B cell (primary cell): ENCODE data around the gene CCDC107. TPM values are rescaled to one million over a fixed set of nuclear protein-coding genes. Genes with fewer than 3 reads are reported as not detected.

ENCODE experiments used
- ATAC-seq: fragments of 200-7000 bp; cut with Tn5 transposase; one replicate; pipeline ENCODE4 v1.10.0; 2021; ENCODE audit warnings: low read depth, mild to moderate bottlenecking, moderate number of reproducible peaks, moderate library complexity
- CTCF ChIA-PET: fragments of 350-600 bp; sonication (Branson Sonifier 250); formaldehyde crosslinking; loops from one replicate; lab custom pipeline; 2021; ENCODE audit warnings: antibody characterized with exemption, inconsistent platforms; lab: Charles Lee
- POLR2A ChIA-PET: fragments of 350-600 bp; sonication (Branson Sonifier 250); formaldehyde crosslinking; loops from one replicate; lab custom pipeline; 2021; ENCODE audit warnings: antibody characterized with exemption; lab: Charles Lee
- DNase-seq: peaks from one replicate; pipeline ENCODE4 v3.0.0; 2013
- H2AFZ ChIP-seq: 2 replicates; pipeline ENCODE4 v1.6.1; 2012; ENCODE audit warnings: mild to moderate bottlenecking, low read depth, low read length; ENCODE audit not compliant: insufficient read depth, poor library complexity, severe bottlenecking
- H3K27ac ChIP-seq, 2 donors: 1 replicate in 1 of 2; 2 replicates in 1 of 2; pipeline ENCODE4 v1.5.1; 2012 to 2013; ENCODE audit warnings: low read length in 2 of 2, mild to moderate bottlenecking in 2 of 2, moderate library complexity in 1 of 2
- H3K27me3 ChIP-seq, 4 experiments: fragments of 200-600 bp in 1 of 4; sonication (generic) in 1 of 4; replicated peaks in 1 of 4; 1 replicate in 2 of 4; 2 replicates in 2 of 4; pipeline versions ENCODE4 v1.6.1 to v1.7.0; 2013 to 2016; ENCODE audit warnings: low read length in 3 of 4, mild to moderate bottlenecking in 2 of 4, mixed read lengths in 1 of 4, moderate library complexity in 1 of 4; ENCODE audit not compliant: insufficient read depth in 4 of 4, control insufficient read depth in 3 of 4; ENCODE audit errors: control extremely low read depth in 1 of 4
- H3K36me3 ChIP-seq, 2 experiments: replicated peaks in 1 of 2; 1 replicate in 1 of 2; 2 replicates in 1 of 2; pipeline versions ENCODE4 v1.6.1 to v1.7.1; 2013; ENCODE audit warnings: low read length in 1 of 2; ENCODE audit not compliant: insufficient read depth in 2 of 2, control insufficient read depth in 1 of 2; ENCODE audit errors: control extremely low read depth in 1 of 2, extremely low read depth in 1 of 2
- H3K4me1 ChIP-seq, 2 donors: fragments of 200-600 bp in 1 of 2; sonication (generic) in 1 of 2; 1 replicate in 1 of 2; 2 replicates in 1 of 2; pipeline versions ENCODE4 v1.5.1 to v1.6.1; 2013 to 2017; ENCODE audit warnings: low read length in 2 of 2; ENCODE audit not compliant: control insufficient read depth in 2 of 2, insufficient read depth in 2 of 2
- H3K4me2 ChIP-seq: replicated peaks from 2 replicates; pipeline ENCODE3; 2012; ENCODE audit warnings: mild to moderate bottlenecking, low read depth, low read length; ENCODE audit not compliant: poor library complexity, severe bottlenecking
- H3K4me3 ChIP-seq, 5 experiments: fragments of 200-600 bp in 1 of 5; sonication (generic) in 1 of 5; 1 replicate in 3 of 5; 2 replicates in 2 of 5; pipeline versions ENCODE4 v1.5.1 to v1.7.0; 2011 to 2016; ENCODE audit warnings: low read length in 4 of 5, mild to moderate bottlenecking in 4 of 5, low read depth in 2 of 5, control low read depth in 1 of 5, moderate library complexity in 1 of 5; ENCODE audit not compliant: insufficient read depth in 1 of 5; ENCODE audit errors: control extremely low read depth in 1 of 5, extremely low read depth in 1 of 5
- H3K79me2 ChIP-seq: fragments of 200-600 bp; sonication (generic); one replicate; pipeline ENCODE4 v1.6.0; 2016; ENCODE audit warnings: low read length; ENCODE audit not compliant: control insufficient read depth, insufficient read depth
- H3K9ac ChIP-seq: fragments of 200-600 bp; sonication (generic); 2 replicates; pipeline ENCODE4 v1.6.1; 2017; ENCODE audit warnings: mild to moderate bottlenecking, low read length, moderate library complexity
- H3K9me3 ChIP-seq, 3 donors: one replicate each; pipeline versions ENCODE4 v1.6.1 to v1.7.1; 2013; ENCODE audit warnings: low read length in 2 of 3; ENCODE audit not compliant: control insufficient read depth in 2 of 3, insufficient read depth in 1 of 3; ENCODE audit errors: control extremely low read depth in 1 of 3
- H4K20me1 ChIP-seq: 2 replicates; pipeline ENCODE4 v1.6.0; 2012; ENCODE audit warnings: mild to moderate bottlenecking, low read length; ENCODE audit not compliant: insufficient read depth, control insufficient read depth, poor library complexity, severe bottlenecking
- H3K27ac Mint-ChIP-seq: one replicate; pipeline ENCODE4 v1.8.0; 2021; ENCODE audit warnings: mixed read lengths
- H3K27me3 Mint-ChIP-seq: one replicate; pipeline ENCODE4 v1.8.0; 2021; ENCODE audit warnings: mixed read lengths
- H3K4me1 Mint-ChIP-seq: one replicate; pipeline ENCODE4 v1.8.0; 2021; ENCODE audit warnings: mixed read lengths
- H3K4me3 Mint-ChIP-seq: one replicate; pipeline ENCODE4 v1.8.0; 2021; ENCODE audit warnings: mixed read lengths
- H3K9me3 Mint-ChIP-seq: one replicate; pipeline ENCODE4 v1.8.0; 2022; ENCODE audit warnings: mixed read lengths; ENCODE audit not compliant: insufficient read depth
- CTCF ChIP-seq: fragments of 200-600 bp; IDR thresholded peaks from one replicate; pipeline ENCODE4 v1.8.0; 2022; ENCODE audit warnings: antibody characterized with exemption, mild to moderate bottlenecking
- EZH2 ChIP-seq: IDR thresholded peaks from 2 replicates; pipeline ENCODE4 v1.6.1; 2012; ENCODE audit warnings: borderline replicate concordance, low read depth, mild to moderate bottlenecking, moderate library complexity, low read length; ENCODE audit not compliant: insufficient read depth, poor library complexity, severe bottlenecking
- WGBS: methylation state at CpG from one replicate; pipeline ENCODE4 v1.1.5; 2013; ENCODE audit warnings: missing lambda C conversion rate; ENCODE audit not compliant: insufficient coverage; 5-methylcytosine and 5-hydroxymethylcytosine counted together
- intact Hi-C: fragments of 100-400 bp; cut with micrococcal nuclease; formaldehyde crosslinking; loops from one replicate; pipeline ENCODE4 v1.10.0; 2022
- polyA plus RNA-seq: library from polyadenylated mRNA; depleted of rRNA; stranded (reverse); fragments of >200 nt; gene quantifications from 2 replicates; pipeline ENCODE4 v1.2.3, GENCODE V29; 2012
- total RNA-seq, 2 donors: library from RNA; stranded (reverse); fragments of 120-200 nt in 1 of 2; gene quantifications; 1 replicate in 1 of 2; 2 replicates in 1 of 2; pipeline versions ENCODE4 v1.2.3 to v1.2.4, GENCODE V29; 2013 to 2022

CCDC107 gene
- total and polyA plus RNA-seq, 2 donors (not counting 1 experiment from before 2014, with no cell fraction given), result 22.5 to 33.8 TPM

- peak overlapping the region; percentile 86 for H3K4me3 Mint-ChIP-seq
- peaks cover 39% of the 10 kb centered on the region for H3K79me2 ChIP-seq
- 0% methylated on average over 4 of the region's 17 CpGs for WGBS
- H4K20me1 ChIP-seq, result peaks cover 27% of the 10 kb centered on the region
- H3K27ac Mint-ChIP-seq, result peak overlapping the region; percentile 86
- DNase-seq, result peak; percentile 90
- POLR2A ChIA-PET, result interaction anchor here (0.8 to 7.1 kb wide), 12 partner anchors 10 to 547 kb away, joined by 3 to 114 read pairs (median 12); partner anchors contain the start of genes ARHGEF39, CCDC107, CREB3 and RMRP
- TF ChIP-seq CTCF (no peak), EZH2 (no peak)
- H2AFZ ChIP-seq, result no peak overlapping the region
- H3K9me3 ChIP-seq, result no peaks in the 10 kb centered on the region
- H3K27me3 Mint-ChIP-seq, result no peaks in the 10 kb centered on the region
- peak; percentile 47 for ATAC-seq
- CTCF ChIA-PET, result interaction anchor here (0.8 to 14.3 kb wide), 12 partner anchors 7 to 229 kb away, joined by 3 to 357 read pairs (median 14); partner anchors contain the start of genes ARHGEF39, CCDC107, CREB3 and RMRP
- H3K36me3 ChIP-seq, result peaks cover 3 to 24% of the 10 kb centered on the region in 2 experiments
- peak overlapping the region; percentile 95 to 97 for H3K27ac ChIP-seq
- H3K27me3 ChIP-seq, result no peaks in the 10 kb centered on the region
- intact Hi-C loops, result loop anchor here (1.0 kb wide), 6 partner anchors 15 to 100 kb away; partner anchors contain the start of genes CCDC107 and RMRP
- peak overlapping the region; percentile 93 for H3K9ac ChIP-seq
- peak overlapping the region; percentile 80 to 91 (median 90) for H3K4me3 ChIP-seq
- peaks cover 84% of the 10 kb centered on the region for H3K4me1 Mint-ChIP-seq
- peak overlapping the region; percentile 76 for H3K4me2 ChIP-seq
- H3K9me3 Mint-ChIP-seq, result no peaks in the 10 kb centered on the region
- peaks cover 66 to 82% of the 10 kb centered on the region in 2 donors for H3K4me1 ChIP-seq
Measured at GRCh38 chr9:35618854-35619799, 39.0 kb upstream of the CCDC107 start.
